ENCODE results near the gene PTPDC1. TPM values are rescaled to one million over a fixed set of nuclear protein-coding genes. Genes with fewer than 3 reads are reported as not detected.

The PTPDC1 gene
- 11.5 and 12.4 TPM in 2 replicates for total RNA-seq (2014; rRNA removed; shearing (Covaris generic))

GRCh38 chr9:94084314-94084713, at the start of gene PTPDC1:
Gene PTPDC1, plus strand, starts transcription at chr9:94084464. Its CDS starts 67 bp downstream, at chr9:94084531.
- peak; percentile 32 for DNase-seq (ENCODE audit: low spot score)

GRCh38 chr9:94034511-94034910, 49.8 kb upstream of the PTPDC1 start:
- no peak for DNase-seq (ENCODE audit: low spot score)

GRCh38 chr9:94039786-94040185, 44.5 kb upstream of the PTPDC1 start:
- no peak for DNase-seq (ENCODE audit: low spot score)

GRCh38 chr9:94042516-94043360, 41.5 kb upstream of the PTPDC1 start:
- DNase-seq (ENCODE audit: low spot score), result no peak

GRCh38 chr9:94054716-94055115, 29.5 kb upstream of the PTPDC1 start:
- no peak for DNase-seq (ENCODE audit: low spot score)

- peak; percentile 66 for DNase-seq (ENCODE audit: low spot score)
Measured at GRCh38 chr9:94056442-94056974, 27.8 kb upstream of the PTPDC1 start.

GRCh38 chr9:94057918-94058317, 26.3 kb upstream of the PTPDC1 start:
- DNase-seq (ENCODE audit: low spot score), result no peak

- DNase-seq (ENCODE audit: low spot score), result no peak
Measured at GRCh38 chr9:94061864-94062263, 22.4 kb upstream of the PTPDC1 start.

GRCh38 chr9:94065535-94065961, 18.7 kb upstream of the PTPDC1 start:
- peak; percentile 84 for DNase-seq (ENCODE audit: low spot score)

- no peak for DNase-seq (ENCODE audit: low spot score)
Measured at GRCh38 chr9:94068257-94068656, 16.0 kb upstream of the PTPDC1 start.

- DNase-seq (ENCODE audit: low spot score), result no peak
Measured at GRCh38 chr9:94076557-94076956, 7.7 kb upstream of the PTPDC1 start.

- no peak for DNase-seq (ENCODE audit: low spot score)
Measured at GRCh38 chr9:94078086-94078485, 6.2 kb upstream of the PTPDC1 start.

GRCh38 chr9:94079236-94079635, 5.0 kb upstream of the PTPDC1 start:
- DNase-seq (ENCODE audit: low spot score), result no peak

GRCh38 chr9:94080249-94080648, 4.0 kb upstream of the PTPDC1 start:
- no peak for DNase-seq (ENCODE audit: low spot score)

- DNase-seq (ENCODE audit: low spot score), result no peak
Measured at GRCh38 chr9:94081435-94081834, 2.8 kb upstream of the PTPDC1 start.

- no peak for DNase-seq (ENCODE audit: low spot score)
Measured at GRCh38 chr9:94081864-94082463, 2.3 kb upstream of the PTPDC1 start.

GRCh38 chr9:94082553-94082952, 1.7 kb upstream of the PTPDC1 start:
- DNase-seq (ENCODE audit: low spot score), result no peak

GRCh38 chr9:94082956-94083355, 1.3 kb upstream of the PTPDC1 start:
- DNase-seq (ENCODE audit: low spot score), result no peak

- no peak for DNase-seq (ENCODE audit: low spot score)
Measured at GRCh38 chr9:94083384-94083783, 880 bp upstream of the PTPDC1 start.

GRCh38 chr9:94085062-94085639, 887 bp downstream of the PTPDC1 start:
- peak; percentile 40 for DNase-seq (ENCODE audit: low spot score)

GRCh38 chr9:94086486-94087345, 2.5 kb downstream of the PTPDC1 start:
- DNase-seq (ENCODE audit: low spot score), result peak; percentile 58

All from A172 (cell line).